ENCODE data around the gene CSTPP1. TPM values are rescaled to one million over a fixed set of nuclear protein-coding genes. Genes with fewer than 3 reads are reported as not detected.

The CSTPP1 gene
- total RNA-seq, 5 donors from 2014 or later (not counting 1 experiment from before 2014, with no cell fraction given), result 13.3 to 16.9 (median 15.0) TPM

DNA sequence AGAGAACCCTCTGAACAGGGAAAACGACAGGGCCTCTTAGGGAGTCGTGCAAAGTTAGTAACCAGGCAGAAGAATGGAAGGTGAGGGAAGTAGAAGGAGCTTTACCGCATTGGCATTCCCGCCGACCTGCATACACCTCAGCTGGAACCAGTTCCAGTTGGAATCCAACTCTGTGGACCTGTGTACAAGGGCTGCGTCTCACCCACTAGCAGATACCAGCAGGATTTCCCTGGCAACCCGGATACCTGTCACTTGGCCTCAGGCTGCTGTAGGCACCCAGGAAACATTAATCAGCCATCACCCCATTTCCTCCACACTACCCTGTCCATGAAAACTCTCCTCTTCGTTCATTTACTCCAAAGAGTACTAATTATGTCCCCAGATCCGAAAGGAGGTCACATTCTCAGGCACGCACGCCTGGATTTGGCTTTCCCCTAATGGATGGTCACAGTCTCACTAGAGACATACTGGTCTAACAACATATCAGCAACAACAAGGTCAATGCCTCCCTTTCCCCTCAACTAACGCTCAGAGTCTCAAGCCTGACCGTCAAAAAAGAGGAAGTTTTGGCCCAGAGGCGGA, 239.3 kb downstream of the CSTPP1 start:
- CTCF ChIA-PET, result interaction anchor here in 1 of 2 donors (0.7 kb wide), 1 partner anchor 558 kb away, joined by 3 read pairs; no protein-coding TSS in a partner anchor
- Histone ChIP-seq H3K4me3 (ENCODE audit: control insufficient read depth in 1 of 2, extremely low read depth in 1 of 2, low read length in 1 of 2) (peak overlapping the region; percentile 96 to 100), H3K36me3 (ENCODE audit: control insufficient read depth in 2 of 2, extremely low read depth in 1 of 2, insufficient read depth in 1 of 2, low read length in 1 of 2) (peaks cover 6 to 40% of the 10 kb centered on the region in 2 donors), H3K9me3 (no peaks in the 10 kb centered on the region), H3K27me3 (replicated peaks in 1 of 2; ENCODE audit: control insufficient read depth in 2 of 2, extremely low read depth in 1 of 2, insufficient read depth in 2 of 2, low read length in 1 of 2) (no peaks in the 10 kb centered on the region), H3K27ac (ENCODE audit: low read length) (peak overlapping the region; percentile 92), H3K4me1 (ENCODE audit: control insufficient read depth in 1 of 2, extremely low read depth in 1 of 2, insufficient read depth in 2 of 2, low read length in 2 of 2) (peaks cover 19 to 58% of the 10 kb centered on the region in 2 experiments)
- POLR2A ChIA-PET, result interaction anchor here in 1 of 2 donors (1.0 kb wide), 1 partner anchor 44 kb away, joined by 3 read pairs; no protein-coding TSS in a partner anchor
- Mint-ChIP-seq H3K4me1 (peaks cover 54 to 61% (median 54%) of the 10 kb centered on the region in 3 donors), H3K4me3 (peak overlapping the region; percentile 95 to 98 (median 96)), H3K27me3 (peaks cover 0 to 2% of the 10 kb centered on the region in 2 donors), H3K9me3 (no peaks in the 10 kb centered on the region), H3K27ac (peak overlapping the region; percentile 94 to 99), H3K36me3 (peaks cover 11% of the 10 kb centered on the region)
- ATAC-seq (replicated peaks in 1 of 4) (no peak), DNase-seq (no peak)
- WGBS (ENCODE audit: insufficient coverage), result 37% methylated on average over 14 of the region's 14 CpGs

DNA sequence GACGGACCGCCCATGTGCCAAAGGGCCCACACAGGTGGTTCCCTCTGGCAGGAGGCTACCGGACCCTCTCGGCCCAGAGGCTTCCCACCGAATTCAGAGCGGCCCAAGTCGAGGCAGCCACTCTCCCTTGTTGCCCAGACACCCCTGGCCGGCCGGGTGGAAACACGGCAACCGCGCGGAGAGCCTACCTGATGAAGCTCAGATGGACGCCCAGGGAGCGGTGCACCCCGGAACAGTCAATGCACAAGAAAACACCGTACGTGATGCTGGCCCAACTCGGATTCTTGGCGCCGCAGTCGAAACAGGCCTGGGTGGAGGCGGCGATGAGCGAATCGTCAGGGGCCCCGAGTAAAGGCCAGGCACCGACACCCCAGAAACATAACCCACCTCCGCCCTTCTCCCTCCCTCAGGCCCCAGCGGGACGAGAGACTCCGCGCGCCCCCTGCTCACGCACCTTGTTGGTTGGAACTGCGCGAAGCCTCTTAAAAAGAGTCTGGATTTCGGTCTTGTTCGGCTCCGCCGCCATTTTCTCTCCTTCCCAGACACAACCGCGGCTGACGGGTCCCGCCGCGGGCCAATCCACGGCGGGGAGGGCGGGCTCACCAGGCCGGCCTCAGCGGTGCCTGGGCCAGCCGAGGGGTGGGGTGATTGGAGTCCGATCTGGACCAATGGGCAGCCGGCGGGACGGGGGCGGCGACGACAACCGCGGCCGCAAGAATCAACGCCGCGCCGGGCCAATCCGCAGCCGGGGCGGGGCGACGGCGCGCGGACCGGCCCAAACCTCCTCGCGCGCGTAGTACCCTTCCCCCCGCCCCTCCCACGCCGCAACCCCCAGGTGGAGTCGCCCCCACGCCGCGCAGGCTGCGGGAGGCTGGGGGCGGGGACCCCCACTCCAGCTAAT, 240.0 kb downstream of the CSTPP1 start, which contains the start of gene ARFGAP2:
Gene ARFGAP2 (minus strand): TSS at position 552 of the 901 bp plus-strand sequence. CDS start 26 bp downstream, at position 526.
- H3K27me3 ChIP-seq (replicated peaks in 1 of 2; ENCODE audit: control insufficient read depth in 2 of 2, extremely low read depth in 1 of 2, insufficient read depth in 2 of 2, low read length in 1 of 2), result peaks cover 0 to 5% of the 10 kb centered on the region in 2 experiments
- POLR2A ChIA-PET, result interaction anchor here in 1 of 2 donors (1.0 kb wide), 1 partner anchor 44 kb away, joined by 3 read pairs; no protein-coding TSS in a partner anchor
- H3K4me1 ChIP-seq (ENCODE audit: control insufficient read depth in 1 of 2, extremely low read depth in 1 of 2, insufficient read depth in 2 of 2, low read length in 2 of 2), result peaks cover 16 to 58% of the 10 kb centered on the region in 2 experiments
- Mint-ChIP-seq H3K4me1 (peaks cover 47 to 56% (median 49%) of the 10 kb centered on the region in 3 donors), H3K36me3 (peaks cover 11% of the 10 kb centered on the region), H3K9me3 (no peaks in the 10 kb centered on the region), H3K27me3 (peaks cover 0 to 2% of the 10 kb centered on the region in 2 donors), H3K27ac (peak within 1 kb of the TSS; percentile 99 to 100), H3K4me3 (peak within 1 kb of the TSS; percentile 95 to 98 (median 96))
- ATAC-seq (replicated peaks in 1 of 4) (peak; percentile 93 to 95 (median 94)), DNase-seq (peak; percentile 86 to 98 (median 95))
- H3K27ac ChIP-seq (ENCODE audit: low read length), result peak within 1 kb of the TSS; percentile 98
- CTCF ChIA-PET, result interaction anchor here (0.6 to 1.7 kb wide), 4 partner anchors 10 to 278 kb away, joined by 3 to 6 read pairs (median 5); partner anchors contain the start of gene PACSIN3 (in 1 of the 2)
- under 1% methylated on average over 69 of the region's 89 CpGs for WGBS (ENCODE audit: insufficient coverage)
- H3K4me3 ChIP-seq (ENCODE audit: control insufficient read depth in 1 of 2, extremely low read depth in 1 of 2, low read length in 1 of 2), result peak within 1 kb of the TSS; percentile 96 to 100
- peaks cover 4 to 33% of the 10 kb centered on the region in 2 donors for H3K36me3 ChIP-seq (ENCODE audit: control insufficient read depth in 2 of 2, extremely low read depth in 1 of 2, insufficient read depth in 1 of 2, low read length in 1 of 2)
- no peaks in the 10 kb centered on the region for H3K9me3 ChIP-seq

DNA sequence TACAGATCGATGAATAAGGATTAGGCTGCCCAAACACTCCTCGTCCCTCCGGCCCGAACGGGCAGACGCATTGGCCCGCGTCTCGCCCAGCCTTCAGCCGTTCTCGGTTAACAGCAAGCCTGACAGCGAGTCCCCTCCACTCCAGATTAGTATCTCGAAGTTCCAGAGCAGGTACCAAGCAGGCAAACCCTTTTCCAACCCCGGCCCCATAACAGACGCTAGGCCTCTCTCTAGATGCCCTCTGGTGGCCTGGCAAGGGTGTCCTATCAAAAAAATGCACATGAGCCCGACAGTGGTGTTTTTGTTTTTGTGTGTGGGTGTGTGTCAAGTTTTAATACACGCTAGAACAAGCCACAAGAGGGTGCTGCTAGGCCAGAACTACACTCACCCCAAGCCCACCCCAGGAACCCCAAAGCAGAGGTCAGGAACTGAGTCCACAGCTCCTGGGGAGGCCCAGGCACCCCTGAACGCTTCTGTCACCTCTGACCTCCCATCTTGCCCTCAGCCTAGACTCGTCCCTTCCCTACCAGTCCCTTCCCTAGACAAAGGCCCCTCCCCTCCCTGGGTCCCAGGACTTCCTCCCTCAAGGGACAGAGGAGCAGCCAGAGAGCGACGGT, 240.8 kb downstream of the CSTPP1 start:
- ATAC-seq (replicated peaks in 1 of 4) (peak; percentile 65 to 74 (median 70)), DNase-seq (peak in 34 of 35 experiments; percentile 61 to 87 (median 74))
- H3K4me3 ChIP-seq (ENCODE audit: control insufficient read depth in 1 of 2, extremely low read depth in 1 of 2, low read length in 1 of 2), result peak overlapping the region; percentile 81 to 100
- Mint-ChIP-seq H3K36me3 (peaks cover 8% of the 10 kb centered on the region), H3K27me3 (peaks cover 0 to 2% of the 10 kb centered on the region in 2 donors), H3K4me3 (peak overlapping the region; percentile 95 to 98 (median 96)), H3K27ac (peak overlapping the region; percentile 99 to 100), H3K9me3 (no peaks in the 10 kb centered on the region), H3K4me1 (peaks cover 43 to 51% (median 45%) of the 10 kb centered on the region in 3 donors)
- WGBS (ENCODE audit: insufficient coverage), result 5% methylated on average over 14 of the region's 21 CpGs
- ChIA-PET CTCF (interaction anchor here (0.6 to 1.8 kb wide), 9 partner anchors 10 to 277 kb away, joined by 3 to 7 read pairs (median 5); partner anchors contain the start of genes DDB2 (in 1 of the 2) and PACSIN3 (in 1 of the 2)), POLR2A (interaction anchor here in 1 of 2 donors (1.2 kb wide), 1 partner anchor 37 kb away, joined by 4 read pairs; the partner anchor contains the start of gene DDB2)
- peaks cover 16 to 56% of the 10 kb centered on the region in 2 experiments for H3K4me1 ChIP-seq (ENCODE audit: control insufficient read depth in 1 of 2, extremely low read depth in 1 of 2, insufficient read depth in 2 of 2, low read length in 2 of 2)
- peaks cover 0 to 7% of the 10 kb centered on the region in 2 experiments for H3K27me3 ChIP-seq (replicated peaks in 1 of 2; ENCODE audit: control insufficient read depth in 2 of 2, extremely low read depth in 1 of 2, insufficient read depth in 2 of 2, low read length in 1 of 2)
- H3K27ac ChIP-seq (ENCODE audit: low read length), result peak overlapping the region; percentile 98
- peaks cover 0 to 25% of the 10 kb centered on the region in 2 donors for H3K36me3 ChIP-seq (ENCODE audit: control insufficient read depth in 2 of 2, extremely low read depth in 1 of 2, insufficient read depth in 1 of 2, low read length in 1 of 2)
- no peaks in the 10 kb centered on the region for H3K9me3 ChIP-seq

DNA sequence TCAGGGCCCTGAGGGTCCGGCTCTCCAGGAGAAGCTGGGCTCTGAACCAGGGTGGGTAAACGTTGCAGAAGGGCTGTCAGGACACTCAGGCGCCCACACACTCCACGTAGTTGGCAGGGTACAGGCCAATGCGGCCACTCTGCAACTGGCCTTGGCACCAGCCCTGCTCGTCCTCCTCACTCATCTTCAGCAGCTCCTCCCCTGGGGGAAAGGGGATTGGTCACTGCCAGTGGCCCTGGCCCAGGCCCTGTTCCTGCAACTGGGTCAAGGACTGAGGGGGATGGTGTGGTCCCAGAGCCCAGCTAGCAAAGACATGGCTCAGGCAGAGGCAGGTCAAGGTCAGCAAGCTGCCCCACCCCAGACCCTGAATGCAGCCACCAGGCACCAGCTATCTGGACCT, 241.3 kb downstream of the CSTPP1 start:
- Histone ChIP-seq H3K9me3 (no peaks in the 10 kb centered on the region), H3K36me3 (ENCODE audit: control insufficient read depth in 2 of 2, extremely low read depth in 1 of 2, insufficient read depth in 1 of 2, low read length in 1 of 2) (peaks cover 0 to 20% of the 10 kb centered on the region in 2 donors), H3K27me3 (replicated peaks in 1 of 2; ENCODE audit: control insufficient read depth in 2 of 2, extremely low read depth in 1 of 2, insufficient read depth in 2 of 2, low read length in 1 of 2) (peaks cover 0 to 12% of the 10 kb centered on the region in 2 experiments), H3K4me1 (ENCODE audit: control insufficient read depth in 1 of 2, extremely low read depth in 1 of 2, insufficient read depth in 2 of 2, low read length in 2 of 2) (peaks cover 15 to 50% of the 10 kb centered on the region in 2 experiments), H3K27ac (ENCODE audit: low read length) (peak overlapping the region; percentile 98), H3K4me3 (ENCODE audit: control insufficient read depth in 1 of 2, extremely low read depth in 1 of 2, low read length in 1 of 2) (peak overlapping the region in 1 of 2 donors; percentile 100)
- H3K36me3 Mint-ChIP-seq, result peaks cover 5% of the 10 kb centered on the region
- no peaks in the 10 kb centered on the region for H3K9me3 Mint-ChIP-seq
- H3K4me3 Mint-ChIP-seq, result peak overlapping the region; percentile 95 to 98 (median 96)
- H3K4me1 Mint-ChIP-seq, result peaks cover 38 to 46% (median 41%) of the 10 kb centered on the region in 3 donors
- WGBS (ENCODE audit: insufficient coverage), result 81% methylated on average over 6 of the region's 6 CpGs
- ChIA-PET CTCF (interaction anchor here (0.6 to 1.8 kb wide), 8 partner anchors 9 to 275 kb away, joined by 3 to 7 read pairs (median 4); partner anchors contain the start of genes DDB2 (in 1 of the 2) and PACSIN3 (in 1 of the 2)), POLR2A (interaction anchor here in 1 of 2 donors (0.6 to 1.2 kb wide), 2 partner anchors 36 to 124 kb away, joined by 4 to 6 read pairs; partner anchors contain the start of gene DDB2)
- peaks cover 0 to 5% of the 10 kb centered on the region in 2 donors for H3K27me3 Mint-ChIP-seq
- DNase-seq, result no peak
- peak overlapping the region; percentile 99 to 100 for H3K27ac Mint-ChIP-seq
- no peak for ATAC-seq (replicated peaks in 1 of 4)

DNA sequence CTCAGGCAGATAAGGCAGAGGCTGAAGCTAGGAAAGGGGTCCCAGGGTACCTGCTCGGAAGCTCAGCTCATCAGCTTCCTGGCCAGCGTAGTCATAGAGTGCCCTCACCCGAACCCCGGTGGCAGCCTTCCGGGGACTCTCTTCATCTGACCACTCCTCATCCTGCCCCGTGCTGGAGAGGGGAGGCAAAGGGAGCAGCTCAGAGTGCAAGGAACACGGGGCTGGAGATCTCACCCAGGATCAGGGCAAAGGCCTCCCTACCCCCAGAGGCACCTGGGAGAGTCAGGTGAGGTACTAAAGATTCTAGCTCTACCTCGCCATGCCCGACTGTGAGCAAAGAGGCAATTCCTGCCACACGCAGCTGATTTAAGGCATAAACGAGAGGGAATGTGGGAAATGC, 241.8 kb downstream of the CSTPP1 start:
- peak overlapping the region; percentile 98 for H3K27ac ChIP-seq (ENCODE audit: low read length)
- CTCF ChIA-PET, result interaction anchor here (0.6 to 1.8 kb wide), 8 partner anchors 9 to 275 kb away, joined by 3 to 7 read pairs (median 4); partner anchors contain the start of genes DDB2 (in 1 of the 2) and PACSIN3 (in 1 of the 2)

More for the DNA sequence above, 241.8 kb downstream of the CSTPP1 start:
- Histone ChIP-seq H3K4me1 (ENCODE audit: control insufficient read depth in 1 of 2, extremely low read depth in 1 of 2, insufficient read depth in 2 of 2, low read length in 2 of 2) (peaks cover 14 to 46% of the 10 kb centered on the region in 2 experiments), H3K9me3 (no peaks in the 10 kb centered on the region), H3K4me3 (ENCODE audit: control insufficient read depth in 1 of 2, extremely low read depth in 1 of 2, low read length in 1 of 2) (no peak overlapping the region), H3K36me3 (ENCODE audit: control insufficient read depth in 2 of 2, extremely low read depth in 1 of 2, insufficient read depth in 1 of 2, low read length in 1 of 2) (peaks cover 0 to 16% of the 10 kb centered on the region in 2 donors), H3K27me3 (replicated peaks in 1 of 2; ENCODE audit: control insufficient read depth in 2 of 2, extremely low read depth in 1 of 2, insufficient read depth in 2 of 2, low read length in 1 of 2) (peaks cover 0 to 17% of the 10 kb centered on the region in 2 experiments)
- Mint-ChIP-seq H3K4me1 (peaks cover 33 to 42% (median 36%) of the 10 kb centered on the region in 3 donors), H3K9me3 (no peaks in the 10 kb centered on the region), H3K36me3 (peaks cover 4% of the 10 kb centered on the region), H3K4me3 (no peak overlapping the region), H3K27ac (peak overlapping the region; percentile 99 to 100), H3K27me3 (peaks cover 0 to 7% of the 10 kb centered on the region in 2 donors)
- no peak for ATAC-seq (replicated peaks in 1 of 4)
- no peak for DNase-seq
- WGBS (ENCODE audit: insufficient coverage), result no CpG with 5 or more reads among the region's 11 CpGs
- POLR2A ChIA-PET, result interaction anchor here in 1 of 2 donors (0.6 to 1.2 kb wide), 2 partner anchors 36 to 124 kb away, joined by 4 to 6 read pairs; partner anchors contain the start of gene DDB2

All from T-cell (primary cell).